ENCODE results near the gene ASB8.

The ASB8 gene

GRCh38 chr12:48157018-48157888 lies at the start of gene ASB8:
TSS of gene ASB8 (minus strand) at chr12:48157515. CDS start at chr12:48153496, 4,019 bp downstream.
- DNase-seq (ENCODE audit: low read depth), result peak; percentile 98

- DNase-seq (ENCODE audit: low read depth), result no peak
Observed at GRCh38 chr12:48203192-48203591, 45.9 kb upstream of the ASB8 start, which contains the start of gene OR10AD1. TSS of gene OR10AD1 (minus strand) at chr12:48203292. CDS start at chr12:48203292, 0 bp downstream.

GRCh38 chr12:48202766-48203165 lies 45.5 kb upstream of the ASB8 start:
- no peak for DNase-seq (ENCODE audit: low read depth)

DNA sequence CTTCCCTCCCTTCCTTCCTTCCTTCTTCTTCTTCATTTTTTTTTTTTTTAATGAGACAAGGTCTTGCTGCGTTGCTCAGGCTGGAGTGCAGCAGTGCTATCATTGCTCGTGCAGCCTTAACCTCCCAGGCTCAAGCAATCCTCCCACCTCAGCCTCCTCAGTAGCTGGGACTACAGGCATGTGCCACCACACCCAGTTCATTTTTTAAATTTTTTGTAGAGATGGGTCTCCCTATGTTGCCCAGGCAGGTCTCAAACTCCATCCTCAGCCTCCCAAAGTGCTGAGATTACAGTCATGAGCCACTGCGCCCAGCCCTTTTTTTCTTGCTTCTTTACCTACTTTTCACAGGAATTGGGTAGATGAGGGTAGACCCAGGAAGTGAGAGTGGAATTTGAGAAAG lies 44.2 kb upstream of the ASB8 start:
- no peak for DNase-seq (ENCODE audit: low read depth)

DNA sequence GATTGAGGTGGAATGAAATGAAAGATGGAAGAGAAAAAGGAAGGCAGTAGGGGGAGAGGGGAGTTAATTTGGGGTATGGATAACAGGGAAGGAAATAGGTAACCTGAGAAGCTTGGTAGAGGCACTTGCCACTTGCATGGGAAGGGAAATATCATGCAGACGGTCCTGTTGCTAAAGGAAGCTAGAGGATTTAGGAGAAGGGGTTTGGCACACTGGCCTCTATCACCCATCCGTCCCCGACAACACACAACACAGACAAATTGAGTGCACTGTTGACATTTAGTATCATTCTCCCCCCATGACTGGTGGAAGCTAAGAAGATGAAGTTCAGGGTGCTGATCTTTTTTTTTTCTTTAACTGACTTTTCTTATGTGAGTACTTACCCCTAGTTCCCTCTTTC lies 43.8 kb upstream of the ASB8 start:
- DNase-seq (ENCODE audit: low read depth), result no peak

- no peak for DNase-seq (ENCODE audit: low read depth)
Observed at GRCh38 chr12:48199774-48200221, 42.5 kb upstream of the ASB8 start.

DNA sequence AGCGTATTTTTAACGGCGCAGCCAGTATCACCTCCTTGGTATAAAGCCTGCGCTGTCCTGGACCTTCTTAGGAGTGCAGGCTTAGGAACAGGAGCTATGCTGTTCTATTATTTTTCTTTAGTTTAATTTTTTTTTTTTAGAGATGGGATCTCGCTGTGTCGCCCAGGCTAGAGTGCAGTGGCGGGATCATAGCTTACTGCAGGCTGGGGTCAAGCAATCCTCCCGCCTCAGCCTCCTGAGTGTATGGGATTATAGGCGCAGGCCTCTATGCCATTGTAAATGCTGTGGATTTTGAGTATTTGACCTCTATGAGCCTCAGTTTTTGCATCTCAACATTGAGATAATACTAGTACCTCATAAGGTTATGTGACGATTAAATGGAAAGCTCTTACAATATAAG lies 41.7 kb upstream of the ASB8 start:
- DNase-seq (ENCODE audit: low read depth), result no peak

GRCh38 chr12:48198672-48198971 lies 41.3 kb upstream of the ASB8 start:
- no peak for DNase-seq (ENCODE audit: low read depth)

- peak; percentile 80 for DNase-seq (ENCODE audit: low read depth)
Observed at GRCh38 chr12:48197971-48198671, 40.8 kb upstream of the ASB8 start.

DNA sequence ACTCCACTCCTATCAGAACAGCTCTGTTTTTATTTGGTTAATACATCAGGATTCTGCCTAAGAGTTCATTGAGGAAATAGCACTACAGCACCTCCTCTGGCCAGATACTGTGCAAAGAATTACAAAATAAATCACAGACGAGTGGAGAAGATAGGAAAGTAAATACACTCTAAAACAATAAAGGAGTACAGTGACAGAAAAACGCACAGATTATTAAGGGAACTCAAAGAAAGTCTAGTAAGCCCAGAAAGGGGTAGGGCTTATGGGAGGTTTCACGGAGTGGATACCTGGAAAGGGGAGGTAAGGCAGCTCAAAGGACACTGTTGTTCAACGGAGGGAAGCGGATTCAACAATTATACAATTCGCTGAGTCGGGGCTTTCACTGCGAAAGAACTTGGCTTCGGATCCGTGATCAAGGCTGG lies 40.2 kb upstream of the ASB8 start:
- no peak for DNase-seq (ENCODE audit: low read depth)

- DNase-seq (ENCODE audit: low read depth), result no peak
Observed at GRCh38 chr12:48194799-48195201, 37.5 kb upstream of the ASB8 start.

- no peak for DNase-seq (ENCODE audit: low read depth)
Observed at GRCh38 chr12:48193623-48194022, 36.3 kb upstream of the ASB8 start.

GRCh38 chr12:48192861-48193260 lies 35.5 kb upstream of the ASB8 start:
- no peak for DNase-seq (ENCODE audit: low read depth)

DNA sequence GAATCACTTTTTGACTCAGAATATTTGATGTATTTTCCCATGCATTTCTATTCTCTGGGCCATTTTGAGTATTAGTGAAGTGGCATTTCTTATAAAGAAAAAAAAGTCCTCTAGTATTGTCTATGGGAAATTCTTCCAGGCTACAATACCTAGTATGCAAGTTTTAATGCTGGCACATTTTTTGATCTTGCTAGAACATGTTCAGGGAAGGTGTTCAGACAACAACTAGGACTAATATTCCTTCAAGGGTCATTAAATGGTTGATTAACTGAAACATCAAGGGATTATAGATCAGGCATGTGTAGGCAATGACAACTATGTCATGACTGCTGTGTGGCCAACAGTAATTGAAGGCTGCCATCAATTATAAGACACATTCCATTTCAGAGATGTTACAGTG lies 33.8 kb upstream of the ASB8 start:
- DNase-seq (ENCODE audit: low read depth), result no peak

GRCh38 chr12:48189331-48190125 lies 32.2 kb upstream of the ASB8 start:
- peak; percentile 61 for DNase-seq (ENCODE audit: low read depth)

DNA sequence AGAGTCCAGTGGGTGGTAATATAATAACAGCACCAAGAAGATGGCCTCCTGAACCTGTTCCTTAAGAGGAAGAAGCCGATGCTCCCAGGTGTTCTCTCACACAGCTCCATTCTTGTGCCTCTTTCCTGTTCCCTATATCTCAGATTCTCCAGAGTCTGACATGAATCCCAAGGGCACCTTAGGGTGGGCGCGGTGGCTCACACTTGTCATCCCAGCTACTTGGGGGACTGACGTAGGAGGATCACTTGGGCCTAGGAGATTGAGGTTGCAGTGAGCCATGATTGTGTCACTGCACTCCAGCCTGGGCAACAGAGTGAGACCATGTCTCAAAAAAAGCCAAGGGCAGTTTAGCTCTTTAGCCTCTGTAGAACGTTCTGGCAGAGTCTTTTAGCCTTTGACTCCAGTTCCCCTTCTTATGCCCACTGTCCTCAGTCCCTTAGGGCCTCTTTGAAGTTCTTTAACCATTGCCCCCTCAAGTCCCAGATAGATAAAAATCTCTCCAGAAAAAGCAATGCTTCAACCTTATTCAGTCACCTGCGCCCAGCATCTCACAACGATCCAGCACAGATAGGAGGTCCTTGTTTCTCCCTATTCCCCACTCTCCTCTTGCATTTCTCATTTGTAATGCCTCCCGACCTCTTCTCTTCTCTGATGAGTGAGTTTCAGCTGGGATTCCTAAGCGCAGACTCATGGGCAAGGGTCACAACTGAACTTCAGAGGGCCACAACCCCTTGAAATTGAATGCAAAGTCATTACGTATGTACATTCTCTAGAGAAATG lies 30.8 kb upstream of the ASB8 start:
- no peak for DNase-seq (ENCODE audit: low read depth)

DNA sequence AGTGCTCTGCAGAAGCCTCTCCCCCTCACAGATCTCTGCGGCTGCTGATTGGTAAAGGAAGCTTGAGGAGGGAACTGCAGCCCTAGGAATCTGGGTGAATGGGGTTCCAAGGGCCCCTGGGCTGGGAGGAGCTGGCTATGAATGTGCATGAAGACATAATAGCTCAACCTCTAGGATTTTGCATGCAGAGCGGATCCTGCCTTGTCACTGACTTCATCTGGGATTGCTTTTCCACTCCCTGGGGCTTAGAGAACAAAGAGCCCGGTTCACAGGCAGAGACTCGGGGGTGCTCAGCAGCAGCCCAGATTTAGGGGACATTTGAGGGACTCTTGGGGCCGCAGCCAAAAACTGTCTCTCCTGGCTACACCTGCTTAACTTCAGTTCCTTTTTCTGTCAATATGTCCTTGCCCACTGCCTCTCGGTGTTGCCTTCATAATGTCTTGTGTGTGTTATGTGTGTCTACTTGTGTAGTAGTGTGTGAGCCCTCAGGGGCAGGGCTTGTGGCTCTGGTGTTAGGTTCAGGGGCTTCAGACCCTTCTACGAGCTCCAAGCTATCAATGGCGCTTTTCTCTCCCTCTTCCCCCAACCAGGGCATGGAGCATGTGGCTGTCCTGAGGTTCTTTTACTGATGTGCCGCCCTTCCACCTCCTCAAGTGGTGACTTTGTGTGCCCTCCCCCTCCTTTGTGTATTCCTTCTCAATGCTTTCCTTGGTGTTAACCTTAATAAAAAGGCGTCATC lies 28.0 kb upstream of the ASB8 start:
- no peak for DNase-seq (ENCODE audit: low read depth)

- DNase-seq (ENCODE audit: low read depth), result no peak
Observed at GRCh38 chr12:48184549-48184922, 27.2 kb upstream of the ASB8 start.

- no peak for DNase-seq (ENCODE audit: low read depth)
Observed at GRCh38 chr12:48183876-48184548, 26.7 kb upstream of the ASB8 start.

DNA sequence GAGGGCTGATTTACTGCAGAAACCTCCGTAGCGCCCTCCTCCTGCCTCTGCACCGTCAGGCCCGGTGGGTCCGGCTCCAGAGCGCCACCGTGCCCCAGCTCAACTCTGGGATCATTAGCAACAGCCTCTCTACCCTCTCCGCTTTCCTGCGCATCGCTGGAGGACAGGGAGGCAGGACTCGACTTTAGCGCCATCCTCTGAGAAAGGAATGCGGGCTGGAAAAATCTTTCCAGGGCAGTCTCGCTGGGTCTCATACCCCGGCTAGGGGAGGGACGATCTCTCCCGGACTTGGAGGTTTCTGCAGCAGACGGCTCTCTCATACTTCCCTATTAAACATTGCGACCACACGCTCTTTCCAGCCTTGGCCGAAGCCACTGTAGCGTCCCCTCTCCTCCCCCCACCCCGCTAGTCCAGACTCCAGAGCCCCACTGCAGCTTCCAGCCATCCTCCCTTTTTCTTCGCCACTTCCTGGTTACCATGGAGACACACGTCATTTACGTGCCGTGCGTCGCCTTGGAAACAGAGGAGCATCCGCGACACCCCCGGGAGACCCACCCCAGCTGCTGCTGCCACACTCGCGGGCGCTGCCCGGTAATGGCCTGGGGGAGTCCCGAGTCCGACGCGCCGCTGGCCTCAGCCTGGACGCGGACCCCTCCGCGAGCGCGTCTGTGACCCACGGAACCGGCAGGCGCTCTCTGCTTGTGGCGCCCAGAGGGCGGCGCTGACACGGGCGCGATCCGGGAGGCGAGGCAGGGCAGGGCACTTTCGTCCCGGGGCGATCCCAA lies 26.0 kb upstream of the ASB8 start, which contains the start of gene CCDC184:
Gene CCDC184 (plus strand): TSS at position 554 of the 785 bp plus-strand sequence. CDS start 479 bp downstream, outside the sequence.
- peak; percentile 54 for DNase-seq (ENCODE audit: low read depth)
